GM18868 (cell line): ENCODE data around the gene DNHD1.

ENCODE experiments used
- ATAC-seq: cut with Tn5 transposase; IDR thresholded peaks from one replicate; pipeline ENCODE4 v1.9.1; 2021; ENCODE audit warnings: mild to moderate bottlenecking, moderate library complexity; ENCODE audit not compliant: unreplicated experiment

DNHD1 gene

GRCh38 chr11:6608726-6609501 is 111.8 kb downstream of the DNHD1 start:
- ATAC-seq = no peak

GRCh38 chr11:6609502-6610015 is 112.5 kb downstream of the DNHD1 start:
- no peak for ATAC-seq

GRCh38 chr11:6610591-6610990 is 113.5 kb downstream of the DNHD1 start:
- ATAC-seq = no peak

DNA sequence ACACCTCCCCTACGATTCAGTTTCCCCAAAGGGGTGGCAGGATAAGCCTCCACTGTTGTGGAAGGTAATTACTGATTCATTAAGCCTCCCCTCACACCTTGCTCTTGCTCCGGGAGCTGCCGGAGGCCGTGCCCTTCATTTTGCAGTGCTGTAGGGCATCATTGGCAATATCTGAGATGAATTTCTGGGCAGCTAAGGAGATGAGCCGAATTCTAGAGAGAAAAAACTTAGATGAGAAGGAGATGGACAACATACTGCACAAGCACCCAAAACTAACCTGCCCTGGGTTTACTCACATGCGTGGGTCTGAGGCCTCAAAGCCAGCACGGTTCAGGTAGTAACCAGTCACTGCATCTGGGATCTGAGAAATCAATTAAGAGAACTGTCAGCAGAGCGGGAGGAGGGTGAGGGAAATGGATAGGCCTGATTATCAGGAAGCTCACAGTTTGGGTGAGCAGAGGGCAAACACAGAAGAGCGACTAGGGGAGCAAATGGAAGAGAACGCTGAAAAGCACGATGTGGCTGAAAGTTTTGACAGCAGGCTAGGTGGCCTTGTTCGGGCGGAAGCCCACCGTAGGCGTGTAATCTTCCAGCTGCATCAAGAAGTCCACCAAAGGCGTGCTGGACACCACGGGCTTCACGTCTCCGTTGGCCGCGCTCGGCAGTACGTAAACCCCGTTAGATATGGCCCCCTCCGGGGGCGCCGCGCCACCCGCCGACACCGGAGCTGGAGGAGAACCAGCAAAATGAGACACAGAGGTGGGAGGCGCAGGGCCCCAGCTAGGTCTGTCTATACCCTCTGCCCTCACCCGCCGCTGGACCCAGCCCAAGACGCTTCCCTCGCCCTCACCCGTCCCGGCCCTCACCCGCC is 114.2 kb downstream of the DNHD1 start:
- no peak for ATAC-seq

GRCh38 chr11:6611963-6612212 is 114.8 kb downstream of the DNHD1 start:
- ATAC-seq = peak; percentile 9

- ATAC-seq = peak; percentile 91
Measured at GRCh38 chr11:6612213-6613041, 115.3 kb downstream of the DNHD1 start, which contains the start of gene TAF10. TSS of gene TAF10 (minus strand) at chr11:6612216. CDS start at chr11:6612189, 27 bp downstream.

- ATAC-seq = no peak
Measured at GRCh38 chr11:6613496-6613895, 116.4 kb downstream of the DNHD1 start.

GRCh38 chr11:6614446-6614845 is 117.4 kb downstream of the DNHD1 start:
- ATAC-seq = no peak

- no peak for ATAC-seq
Measured at GRCh38 chr11:6615046-6615445, 118.0 kb downstream of the DNHD1 start.

DNA sequence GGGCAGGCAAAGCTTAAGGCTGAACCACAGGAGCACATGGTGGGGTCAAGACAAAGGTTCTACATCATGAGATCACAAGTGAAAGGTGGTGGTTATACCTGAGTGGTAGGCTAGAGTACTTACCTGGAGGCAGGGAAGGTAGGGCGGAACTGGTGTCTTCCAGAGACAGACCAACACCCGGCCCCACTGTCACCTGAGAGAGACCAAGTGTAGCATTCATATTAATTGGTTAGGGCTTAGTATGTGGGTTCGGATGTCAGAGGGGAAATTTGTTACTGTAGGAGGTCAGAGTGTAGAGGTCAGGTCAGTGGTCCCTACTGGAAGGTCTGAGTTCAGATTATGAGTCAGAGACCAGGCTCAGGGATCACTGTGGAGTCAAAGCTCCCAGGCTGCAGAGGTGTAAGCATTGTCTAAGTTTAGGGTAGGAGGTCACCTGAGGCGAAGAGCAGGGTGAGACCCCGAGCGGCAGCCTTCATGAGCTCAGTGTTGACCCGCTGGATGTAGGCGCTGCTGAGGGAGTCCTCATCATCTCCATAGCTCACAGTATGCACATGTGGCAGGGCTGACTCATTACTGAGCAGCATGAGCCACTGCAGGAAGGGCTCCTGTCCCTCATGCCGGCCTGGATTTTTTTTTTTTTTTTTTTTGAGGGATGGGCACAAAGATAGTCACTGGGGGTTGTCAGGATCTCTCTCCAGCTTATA is 119.0 kb downstream of the DNHD1 start:
- ATAC-seq = no peak

- no peak for ATAC-seq
Measured at GRCh38 chr11:6616596-6617250, 119.6 kb downstream of the DNHD1 start.

- ATAC-seq = no peak
Measured at GRCh38 chr11:6617315-6617781, 120.3 kb downstream of the DNHD1 start.

- no peak for ATAC-seq
Measured at GRCh38 chr11:6618117-6619003, 121.3 kb downstream of the DNHD1 start.

- ATAC-seq = peak; percentile 99
Measured at GRCh38 chr11:6619004-6619745, 122.1 kb downstream of the DNHD1 start, which contains the start of gene TPP1. TSS of gene TPP1 (minus strand) at chr11:6619422. CDS start at chr11:6619400, 22 bp downstream.

GRCh38 chr11:6620636-6621035 is 123.6 kb downstream of the DNHD1 start:
- ATAC-seq = no peak
